Right forelimb (tissue), 1 donor: Measurements from ENCODE around the gene HLA-DQA1.
"Not testable (repeated sequence)": the region's sequence is repeated elsewhere in the genome, so short reads cannot be mapped to it uniquely, and the experiment has no call there.

Source experiments
- DNase-seq: peaks from one replicate; pipeline ENCODE4 v3.0.0-alpha.2; 2018

HLA-DQA1 gene

GRCh38 chr6:32622545-32623401 lies 14.4 kb upstream of the HLA-DQA1 start:
- DNase-seq: no peak

DNA sequence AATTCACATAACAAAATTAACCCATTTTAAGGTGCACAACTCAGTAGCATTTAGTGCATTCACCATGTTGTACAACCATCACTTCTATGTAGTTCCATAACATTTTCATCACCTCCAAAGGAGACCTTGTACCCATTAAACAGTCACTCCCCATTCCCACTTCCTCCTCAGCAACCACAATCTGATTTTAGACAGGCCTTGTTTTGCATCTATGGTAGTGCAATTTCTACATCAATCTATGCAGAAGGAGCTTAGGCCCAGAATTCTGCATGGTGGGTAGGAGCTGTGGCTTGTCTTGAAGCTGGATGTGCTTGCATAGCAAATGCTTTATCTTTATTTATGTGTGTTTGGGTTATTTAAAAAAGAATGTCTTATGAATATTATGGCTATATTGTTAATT lies 13.5 kb upstream of the HLA-DQA1 start:
- no peak for DNase-seq

- no peak for DNase-seq
These were observed 12.6 kb upstream of the HLA-DQA1 start for GRCh38 chr6:32624565-32624964.

GRCh38 chr6:32625137-32625536 lies 12.1 kb upstream of the HLA-DQA1 start:
- no peak for DNase-seq

DNA sequence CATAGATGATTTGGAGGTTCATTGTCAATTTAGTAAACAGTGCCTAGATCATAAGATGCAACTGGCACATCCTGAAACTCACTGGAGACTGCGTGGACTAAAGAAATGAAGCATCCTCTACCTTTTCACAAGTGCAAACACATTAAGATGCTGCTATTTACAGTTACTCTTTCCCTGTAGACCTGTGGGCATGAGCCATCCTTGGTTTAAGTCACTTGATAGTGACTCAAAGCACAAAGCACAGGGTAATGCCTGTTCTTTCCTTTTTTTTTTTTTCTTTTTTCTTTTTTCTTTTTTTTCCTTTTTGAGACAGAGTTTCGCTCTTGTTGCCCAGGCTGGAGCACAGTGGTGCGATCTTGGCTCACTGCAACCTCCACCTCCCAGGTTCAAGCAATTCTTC lies 10.0 kb upstream of the HLA-DQA1 start:
- DNase-seq: no peak

GRCh38 chr6:32627831-32628230 lies 9.4 kb upstream of the HLA-DQA1 start:
- no peak for DNase-seq

- not testable (repeated sequence) for DNase-seq
These were observed 7.4 kb upstream of the HLA-DQA1 start for GRCh38 chr6:32629793-32630192.

DNA sequence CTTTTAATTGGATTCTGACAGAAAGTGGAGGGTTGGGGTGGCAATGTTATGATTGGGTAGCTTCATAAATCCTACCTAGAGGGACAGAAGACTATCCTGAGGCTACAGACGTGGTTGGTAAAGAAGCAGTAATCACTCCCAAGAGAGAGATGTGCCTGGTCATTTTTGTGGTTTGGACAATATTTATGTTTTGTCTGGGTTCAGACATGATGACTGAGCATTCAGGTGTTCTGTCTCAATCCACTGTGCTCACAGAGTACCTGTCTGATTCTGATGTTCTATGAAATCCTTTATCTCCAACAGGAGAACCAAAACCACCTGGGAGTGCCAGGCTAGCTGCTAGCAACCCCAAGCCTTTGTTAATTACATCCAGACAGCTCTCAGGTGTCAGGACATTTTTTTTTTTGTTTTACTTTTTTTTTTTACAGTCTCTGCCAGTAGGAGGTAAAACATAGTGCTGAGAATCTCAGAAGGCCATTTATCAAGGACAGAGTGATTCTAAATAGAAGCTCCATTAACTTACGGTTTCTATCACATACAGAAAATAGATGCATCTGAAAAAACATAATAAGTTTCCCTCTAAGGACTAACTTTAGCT lies 1.6 kb upstream of the HLA-DQA1 start:
- DNase-seq: no peak

- DNase-seq: no peak
These were observed 677 bp downstream of the HLA-DQA1 start for GRCh38 chr6:32637883-32638282.

DNA sequence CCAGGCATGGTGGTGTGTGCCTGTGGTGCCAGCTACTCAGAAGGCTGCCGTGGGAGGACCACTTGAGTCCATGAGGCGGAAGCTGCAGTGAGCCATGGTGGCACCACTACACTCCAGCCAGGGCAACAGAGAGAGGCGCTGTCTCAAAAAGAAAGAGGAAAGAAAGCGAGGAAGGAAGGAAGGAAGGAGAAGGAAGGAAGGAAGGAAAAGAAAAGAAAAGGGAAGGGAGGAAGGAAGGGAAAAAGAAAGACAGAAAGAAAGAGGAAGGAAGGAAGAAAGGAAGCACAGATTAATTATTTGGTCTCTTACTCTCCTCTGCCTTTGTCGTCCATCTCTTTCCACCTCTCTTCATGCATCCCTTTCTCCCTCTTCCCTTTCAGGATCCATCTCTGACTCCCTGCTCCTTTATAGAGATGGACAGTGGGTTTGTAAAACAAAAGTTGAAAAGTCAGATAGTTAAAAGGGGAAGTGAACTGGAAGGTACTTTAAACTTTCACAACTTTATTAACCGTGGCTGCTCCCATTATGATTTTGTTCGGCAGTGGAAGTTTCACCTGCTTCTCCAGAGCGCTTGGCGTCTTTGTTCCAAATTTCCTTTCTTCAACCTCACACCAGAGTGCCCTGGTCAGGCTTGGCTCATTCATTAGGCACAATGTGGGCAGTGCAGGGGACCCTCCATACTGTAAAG lies 1.5 kb downstream of the HLA-DQA1 start:
- DNase-seq: no peak

GRCh38 chr6:32639440-32640394 lies 2.5 kb downstream of the HLA-DQA1 start:
- no peak for DNase-seq

DNA sequence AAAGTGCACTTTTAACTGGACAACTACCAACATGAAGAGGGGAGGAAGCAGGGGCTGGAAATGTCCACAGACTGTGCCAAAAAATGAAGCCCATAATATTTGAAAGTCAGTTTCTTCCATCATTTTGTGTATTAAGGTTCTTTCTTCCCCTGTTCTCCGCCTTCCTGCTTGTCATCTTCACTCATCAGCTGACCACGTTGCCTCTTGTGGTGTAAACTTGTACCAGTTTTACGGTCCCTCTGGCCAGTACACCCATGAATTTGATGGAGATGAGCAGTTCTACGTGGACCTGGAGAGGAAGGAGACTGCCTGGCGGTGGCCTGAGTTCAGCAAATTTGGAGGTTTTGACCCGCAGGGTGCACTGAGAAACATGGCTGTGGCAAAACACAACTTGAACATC lies 3.9 kb downstream of the HLA-DQA1 start:
- no peak for DNase-seq

- not testable (repeated sequence) for DNase-seq
These were observed 4.8 kb downstream of the HLA-DQA1 start for GRCh38 chr6:32641785-32642719.

DNA sequence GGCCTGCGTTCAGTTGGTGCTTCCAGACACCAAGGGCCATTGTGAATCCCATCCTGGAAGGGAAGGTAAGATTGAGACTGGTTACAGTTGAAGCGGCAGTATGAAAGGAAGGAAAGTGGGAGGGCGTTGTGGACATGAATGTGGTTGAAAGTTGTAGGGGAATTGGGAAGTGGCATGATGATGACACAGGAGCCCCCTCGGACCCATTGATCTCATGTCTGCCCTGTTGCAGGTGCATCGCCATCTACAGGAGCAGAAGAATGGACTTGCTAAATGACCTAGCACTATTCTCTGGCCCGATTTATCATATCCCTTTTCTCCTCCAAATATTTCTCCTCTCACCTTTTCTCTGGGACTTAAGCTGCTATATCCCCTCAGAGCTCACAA lies 5.5 kb downstream of the HLA-DQA1 start:
- no peak for DNase-seq

DNA sequence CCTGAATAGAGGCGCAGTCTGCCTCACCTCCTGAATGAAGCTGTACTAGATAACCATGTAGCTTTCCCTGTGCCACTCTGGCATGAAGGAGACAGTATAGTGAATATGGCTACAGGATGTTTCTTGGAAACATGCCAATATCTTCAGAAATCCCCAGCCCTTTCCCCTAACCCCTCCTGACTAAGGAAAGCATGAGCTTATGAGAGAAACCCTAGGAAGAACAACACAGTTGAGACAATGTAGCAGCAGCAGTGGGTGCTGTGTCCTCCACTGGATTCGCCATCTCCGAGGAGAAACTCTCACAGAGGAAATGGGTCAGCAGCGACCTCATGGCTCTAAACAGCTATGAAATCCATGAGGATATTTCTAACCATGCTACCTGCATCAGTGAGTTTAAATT lies 6.7 kb downstream of the HLA-DQA1 start:
- no peak for DNase-seq

DNA sequence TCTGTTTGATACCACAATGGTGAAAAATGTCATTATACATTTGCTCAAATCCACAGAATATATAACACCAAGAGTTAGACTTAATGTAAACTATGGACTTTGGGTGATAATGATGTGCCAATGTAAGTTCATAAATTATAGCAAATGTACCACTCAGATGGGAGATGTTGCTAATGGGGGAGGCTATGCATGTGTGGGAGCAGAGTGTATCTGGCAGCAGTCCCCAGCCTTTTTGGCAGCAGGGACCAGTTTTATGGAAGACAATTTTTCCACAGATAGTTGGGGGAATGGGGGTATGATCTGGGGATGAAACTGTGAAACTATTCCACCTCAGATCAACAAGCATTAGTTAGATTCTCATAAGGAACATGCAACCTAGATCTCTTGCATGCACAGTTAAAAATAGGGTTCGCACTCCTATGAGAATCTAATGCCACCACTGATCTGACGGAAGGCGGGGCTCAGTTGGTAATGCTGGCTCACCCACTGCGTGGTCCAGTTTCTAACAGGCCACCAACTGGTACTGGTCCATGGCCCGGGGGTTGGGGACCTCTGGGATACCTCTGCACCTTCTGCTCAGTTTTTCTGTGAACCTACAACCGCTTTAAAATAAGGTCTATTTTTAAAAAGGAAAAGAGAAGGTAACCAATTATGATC lies 8.0 kb downstream of the HLA-DQA1 start:
- no peak for DNase-seq

DNA sequence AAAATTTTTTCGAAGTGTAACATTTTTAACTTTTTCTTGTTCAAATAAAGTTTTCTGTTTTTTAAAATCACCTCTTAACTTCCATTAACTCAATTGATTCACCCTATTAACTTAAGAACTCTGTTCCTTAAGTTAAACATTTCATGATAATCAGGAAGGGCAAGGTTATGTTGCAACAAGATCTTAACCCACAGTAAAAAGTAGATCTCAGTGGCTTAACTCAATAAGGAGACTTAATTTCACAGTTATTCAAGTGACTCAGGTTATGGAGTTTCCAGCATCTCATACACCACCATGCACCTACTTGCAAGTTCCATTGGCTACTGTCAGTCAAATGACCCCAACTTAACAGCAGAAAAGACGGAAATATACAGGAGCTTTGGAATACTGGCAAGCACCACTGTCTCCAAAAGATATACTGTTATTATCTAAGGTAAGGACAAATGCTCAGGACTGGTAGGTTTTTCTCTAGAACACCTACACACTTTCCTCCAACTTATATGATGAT lies 18.1 kb downstream of the HLA-DQA1 start:
- no peak for DNase-seq

GRCh38 chr6:32657329-32657728 lies 20.1 kb downstream of the HLA-DQA1 start:
- not testable (repeated sequence) for DNase-seq

DNA sequence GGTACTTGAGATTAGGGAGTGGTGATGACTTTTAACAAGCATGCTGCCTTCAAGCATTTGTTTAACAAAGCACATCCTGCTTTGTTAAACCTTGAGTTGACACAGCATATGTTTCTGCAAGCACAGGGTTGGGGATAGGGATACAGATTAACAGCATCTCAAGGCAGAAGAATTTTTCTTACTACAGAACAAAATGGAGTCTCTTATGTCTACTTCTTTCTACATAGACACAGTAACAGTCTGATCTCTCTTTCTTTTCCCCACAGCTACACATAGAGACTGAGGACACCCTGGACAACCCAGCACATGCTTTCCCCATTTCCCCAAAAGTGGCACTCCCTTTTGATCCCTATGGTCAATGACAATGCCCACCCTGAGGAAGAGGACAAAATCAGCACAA lies 20.6 kb downstream of the HLA-DQA1 start:
- DNase-seq: not testable (repeated sequence)

GRCh38 chr6:32658268-32658897 lies 21.2 kb downstream of the HLA-DQA1 start:
- no peak for DNase-seq
